HepG2 (cell line): ENCODE results near the gene ATP2C2. TPM values are rescaled to one million over a fixed set of nuclear protein-coding genes. Genes with fewer than 3 reads are reported as not detected.

Experiments
- ARID5B ChIP-seq: IDR thresholded peaks from 2 replicates; pipeline ENCODE4 v1.4.0; 2020; ENCODE audit warnings: mild to moderate bottlenecking, missing genetic modification reagents
- CCAR2 ChIP-seq: fragments of 200-400 bp; formaldehyde crosslinking; optimal IDR thresholded peaks from 2 replicates; pipeline ENCODE3; 2018; ENCODE audit warnings: low read depth, mild to moderate bottlenecking, low read length, moderate library complexity
- FOXO4 ChIP-seq: sonication (generic); formaldehyde crosslinking; conservative IDR thresholded peaks from 2 replicates; pipeline ENCODE4 v1.8.1; 2023; ENCODE audit warnings: missing genetic modification reagents
- HIC2 ChIP-seq: sonication (generic); formaldehyde crosslinking; IDR thresholded peaks from 2 replicates; pipeline ENCODE4 v1.9.0; 2022; ENCODE audit warnings: low read depth, missing genetic modification reagents
- HMG20B ChIP-seq: conservative IDR thresholded peaks from 2 replicates; pipeline ENCODE4 v1.6.1; 2016; ENCODE audit warnings: missing genetic modification reagents, missing compliant biosample characterization
- REXO4 ChIP-seq: sonication (generic); formaldehyde crosslinking; IDR thresholded peaks from 2 replicates; pipeline ENCODE4 v1.8.0; 2022; ENCODE audit warnings: missing genetic modification reagents, mild to moderate bottlenecking, borderline replicate concordance
- TCF7 ChIP-seq: sonication (generic); IDR thresholded peaks from 2 replicates; pipeline ENCODE4 v1.6.1; 2016; ENCODE audit warnings: antibody characterized with exemption, low read depth
- ZBTB14 ChIP-seq: sonication (generic); formaldehyde crosslinking; IDR thresholded peaks from 2 replicates; pipeline ENCODE4 v1.4.0; 2020; ENCODE audit warnings: missing genetic modification reagents
- ZBTB34 ChIP-seq: sonication (generic); formaldehyde crosslinking; IDR thresholded peaks from 2 replicates; pipeline ENCODE4 v1.8.0; 2022; ENCODE audit warnings: mild to moderate bottlenecking, missing genetic modification reagents
- ZBTB38 ChIP-seq: sonication (generic); formaldehyde crosslinking; IDR thresholded peaks from 2 replicates; pipeline ENCODE4 v1.5.1; 2020; ENCODE audit warnings: mild to moderate bottlenecking, missing genetic modification reagents
- ZNF329 ChIP-seq: sonication (generic); formaldehyde crosslinking; IDR thresholded peaks from 2 replicates; pipeline ENCODE4 v1.9.0; 2021; ENCODE audit warnings: low read depth, mild to moderate bottlenecking, missing genetic modification reagents
- ZNF331 ChIP-seq: sonication (generic); formaldehyde crosslinking; IDR thresholded peaks from 2 replicates; pipeline ENCODE4 v1.4.0; 2020; ENCODE audit warnings: missing genetic modification reagents
- ZNF350 ChIP-seq: sonication (generic); formaldehyde crosslinking; IDR thresholded peaks from 2 replicates; pipeline ENCODE4 v1.4.0; 2020; ENCODE audit warnings: mild to moderate bottlenecking, low read depth, missing genetic modification reagents, borderline replicate concordance
- ZNF503 ChIP-seq: sonication (generic); formaldehyde crosslinking; IDR thresholded peaks from 2 replicates; pipeline ENCODE4 v1.4.0; 2020; ENCODE audit warnings: missing genetic modification reagents
- polyA plus RNA-seq, 8 experiments: library from polyadenylated mRNA; depleted of rRNA in 3 of 8; stranded (reverse) in 7 of 8; unstranded in 1 of 8; fragments of >200 nt; fragmentation: Illumina TruSeq in 4 of 8; extraction: Trizol in 4 of 8; gene quantifications; 2 replicates each; pipeline versions ENCODE4 v1.2.1 to v1.2.3, GENCODE V29; 2011 to 2016; ENCODE audit warnings: low read depth in 4 of 8, missing spikeins in 1 of 8, mixed read lengths in 1 of 8; ENCODE audit not compliant: insufficient read depth in 1 of 8
- total RNA-seq, 5 experiments: library from RNA; depleted of rRNA; stranded (reverse); fragments of >200 nt; fragmentation: Illumina TruSeq; extraction: Trizol; gene quantifications; 2 replicates each; pipeline ENCODE4 v1.2.3, GENCODE V29; 2016; ENCODE audit warnings: low read depth in 1 of 5

ATP2C2 gene
- total and polyA plus RNA-seq, 2 of the 13 experiments (the other 11 are each of a cell fraction or from before 2014, with no cell fraction given), result 0.07 TPM; not detected in 1

- TF ChIP-seq ARID5B (CRISPR knock-in tag), result peak; percentile 11; the same call in 1 of the 2 replicates
- no peak for TF ChIP-seq ZBTB38 (CRISPR knock-in tag)
- peak; percentile 88 for TF ChIP-seq ZNF503
- TF ChIP-seq ZBTB14 (CRISPR knock-in tag), result no peak
- no peak for TF ChIP-seq HIC2
- TF ChIP-seq ZNF329 (CRISPR knock-in tag), result no peak
- 0 out of 2 replicates have a peak, but pooled peaks have one; percentile 10 for TF ChIP-seq ZNF331
- TF ChIP-seq CCAR2, result no peak
- TF ChIP-seq HMG20B (CRISPR knock-in tag), result 0 out of 2 replicates have a peak, but pooled peaks have one; percentile 56
- no peak for TF ChIP-seq REXO4 (CRISPR knock-in tag)
- TF ChIP-seq TCF7, result peak; percentile 51; the same call in 1 of the 2 replicates
- no peak for TF ChIP-seq FOXO4 (CRISPR knock-in tag)
- TF ChIP-seq ZBTB34 (CRISPR knock-in tag), result peak; percentile 77; the same call in 1 of the 2 replicates
- TF ChIP-seq ZNF350 (CRISPR knock-in tag), result 0 out of 2 replicates have a peak, but pooled peaks have one; percentile 25
Measured at GRCh38 chr16:84356591-84357116, 11.7 kb upstream of the ATP2C2 start (continued).
